COR-L47 (cell line): ENCODE measurements around the gene SBNO2.

Experiments
- DNase-seq: peaks from one replicate; lab custom pipeline; 2025; lab: John Stamatoyannopoulos, UW

The SBNO2 gene

GRCh38 chr19:1089891-1090290 is 84.2 kb downstream of the SBNO2 start:
- no peak for DNase-seq

- no peak for DNase-seq
Measured at GRCh38 chr19:1089126-1089771, 84.8 kb downstream of the SBNO2 start.

DNA sequence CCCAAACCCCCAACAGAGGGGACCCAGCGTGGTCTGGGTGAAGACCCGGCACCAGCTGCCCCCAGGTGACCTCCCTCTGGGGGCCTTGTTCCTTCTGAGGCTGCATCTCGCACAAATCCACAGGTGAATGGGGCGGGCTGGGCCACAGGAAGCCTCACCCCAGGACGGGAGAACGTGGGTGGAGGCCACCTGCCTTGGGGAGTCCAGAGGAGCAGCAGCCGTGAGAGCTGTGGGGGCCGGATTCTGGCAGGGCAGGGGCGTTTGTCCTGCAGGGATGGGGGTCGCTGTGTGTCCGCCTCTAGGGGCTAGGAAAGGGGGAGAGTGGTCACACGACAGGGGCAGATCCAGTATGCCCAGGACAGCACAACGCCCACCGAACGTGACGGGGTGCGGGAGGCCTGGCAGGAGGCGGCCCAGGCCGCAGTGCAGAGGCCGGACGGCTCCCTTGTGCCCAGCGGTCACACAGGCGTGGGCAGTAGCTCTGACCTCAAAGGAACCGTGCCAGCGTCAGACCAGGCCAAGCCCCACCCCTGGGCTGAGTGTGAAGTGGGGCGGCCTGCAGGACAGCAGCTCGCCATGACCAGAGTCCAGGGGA is 85.6 kb downstream of the SBNO2 start:
- DNase-seq, result no peak

DNA sequence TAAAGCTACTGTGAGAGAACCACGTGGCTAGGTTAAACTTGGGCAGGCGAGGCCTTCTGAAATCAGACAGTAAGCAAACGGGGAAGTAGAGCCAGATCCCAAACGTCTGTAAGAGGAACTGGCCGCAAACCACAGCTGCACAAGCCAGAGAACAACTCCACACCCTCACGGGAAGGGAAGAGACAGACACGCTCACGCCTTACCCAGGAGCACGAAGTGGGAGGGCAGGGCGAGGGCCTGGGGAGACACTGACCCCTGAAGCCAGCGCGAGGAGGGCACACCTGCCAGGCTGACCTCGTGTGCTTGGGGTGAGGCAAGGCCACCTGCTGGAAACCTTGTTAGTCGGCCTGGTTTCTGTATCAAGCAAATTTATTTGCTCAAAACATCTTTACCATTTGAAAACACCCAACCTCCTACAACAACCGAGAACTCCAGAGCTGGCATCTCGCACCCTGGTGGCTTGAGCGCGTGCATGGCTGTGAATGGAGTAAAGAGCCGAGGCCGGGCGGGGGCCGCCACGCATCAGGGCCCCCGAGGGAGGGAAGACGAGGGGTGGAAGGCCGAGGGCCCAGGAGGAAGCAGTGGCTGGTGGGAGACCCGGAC is 86.2 kb downstream of the SBNO2 start:
- no peak for DNase-seq

DNA sequence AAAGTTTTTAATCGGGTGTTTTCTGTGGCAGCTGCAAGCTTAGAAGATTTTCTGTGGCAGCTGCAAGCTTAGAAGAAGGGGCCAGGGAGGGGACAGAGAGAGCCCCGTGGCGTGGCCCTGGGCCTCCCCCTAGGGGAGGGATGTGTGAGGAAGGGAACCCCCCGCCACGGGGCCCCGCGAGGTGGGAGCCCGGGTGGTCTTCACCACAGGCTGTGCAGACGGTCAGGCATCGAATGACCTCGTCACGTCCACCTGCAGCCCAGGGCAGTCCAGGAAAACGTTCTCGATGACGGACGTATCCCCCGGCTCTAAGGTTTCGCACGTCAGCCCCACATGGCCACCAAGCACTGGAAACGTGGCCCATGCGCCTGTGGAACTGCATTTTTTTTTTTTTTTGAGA is 87.5 kb downstream of the SBNO2 start:
- DNase-seq, result no peak

DNA sequence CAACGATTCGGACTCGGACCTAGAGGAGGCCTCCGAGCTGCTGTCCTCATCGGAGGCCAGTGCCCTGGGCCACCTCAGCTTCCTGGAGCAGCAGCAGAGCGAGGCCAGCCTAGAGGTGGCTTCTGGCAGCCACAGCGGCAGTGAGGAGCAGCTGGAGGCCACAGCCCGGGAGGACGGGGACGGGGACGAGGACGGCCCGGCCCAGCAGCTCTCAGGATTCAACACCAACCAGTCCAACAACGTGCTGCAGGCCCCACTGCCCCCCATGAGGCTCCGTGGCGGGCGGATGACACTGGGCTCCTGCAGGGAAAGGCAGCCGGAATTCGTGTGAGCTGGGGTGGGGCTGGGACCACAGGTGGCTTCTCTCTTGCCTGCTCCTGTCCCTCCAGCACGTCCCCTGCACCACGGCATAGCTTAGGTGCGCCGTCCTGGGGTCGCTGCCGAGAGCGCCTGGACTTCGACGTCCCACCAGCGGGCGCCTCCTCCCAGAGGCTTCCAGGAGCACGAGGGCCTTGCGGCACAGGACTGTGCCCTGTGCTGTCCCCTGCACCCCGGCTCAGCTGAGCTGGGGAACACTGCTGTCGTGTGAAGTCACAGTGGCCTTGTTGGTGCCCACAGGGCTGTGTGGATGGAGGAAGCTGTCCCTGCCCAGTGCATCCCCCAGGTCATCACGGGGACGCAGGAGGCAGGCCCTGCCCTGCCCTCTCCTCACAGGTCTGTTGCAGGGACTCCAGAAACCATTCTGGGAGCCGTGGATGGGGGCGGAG is 88.2 kb downstream of the SBNO2 start:
- no peak for DNase-seq

DNA sequence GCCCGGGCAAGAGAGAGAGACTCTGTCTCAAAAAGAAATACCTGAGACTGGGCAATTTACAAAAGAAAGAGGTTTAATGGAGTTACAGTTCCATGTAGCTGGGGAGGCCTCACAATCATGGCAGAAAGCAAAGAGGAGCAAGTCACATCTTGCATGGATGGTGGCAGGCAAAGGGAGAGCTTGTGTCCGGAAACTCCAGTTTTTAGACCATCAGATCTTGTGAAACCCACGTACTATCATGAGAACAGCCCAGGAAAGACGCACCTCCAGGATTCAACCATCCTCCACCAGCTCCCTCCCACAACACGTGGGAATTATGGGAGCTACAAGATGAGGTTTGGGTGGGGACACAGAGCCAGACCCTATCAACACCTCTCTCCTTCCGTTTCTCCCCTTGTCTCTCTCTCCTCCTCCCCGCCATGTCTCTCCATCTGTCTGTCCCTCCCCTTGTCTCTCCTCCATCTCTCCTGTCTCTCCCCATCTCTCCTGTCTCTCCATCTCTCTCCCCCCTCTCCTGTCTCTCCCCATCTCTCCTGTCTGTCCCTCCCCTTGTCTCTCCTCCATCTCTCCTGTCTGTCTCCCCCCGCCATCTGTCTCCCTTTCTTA is 88.9 kb downstream of the SBNO2 start:
- no peak for DNase-seq

DNA sequence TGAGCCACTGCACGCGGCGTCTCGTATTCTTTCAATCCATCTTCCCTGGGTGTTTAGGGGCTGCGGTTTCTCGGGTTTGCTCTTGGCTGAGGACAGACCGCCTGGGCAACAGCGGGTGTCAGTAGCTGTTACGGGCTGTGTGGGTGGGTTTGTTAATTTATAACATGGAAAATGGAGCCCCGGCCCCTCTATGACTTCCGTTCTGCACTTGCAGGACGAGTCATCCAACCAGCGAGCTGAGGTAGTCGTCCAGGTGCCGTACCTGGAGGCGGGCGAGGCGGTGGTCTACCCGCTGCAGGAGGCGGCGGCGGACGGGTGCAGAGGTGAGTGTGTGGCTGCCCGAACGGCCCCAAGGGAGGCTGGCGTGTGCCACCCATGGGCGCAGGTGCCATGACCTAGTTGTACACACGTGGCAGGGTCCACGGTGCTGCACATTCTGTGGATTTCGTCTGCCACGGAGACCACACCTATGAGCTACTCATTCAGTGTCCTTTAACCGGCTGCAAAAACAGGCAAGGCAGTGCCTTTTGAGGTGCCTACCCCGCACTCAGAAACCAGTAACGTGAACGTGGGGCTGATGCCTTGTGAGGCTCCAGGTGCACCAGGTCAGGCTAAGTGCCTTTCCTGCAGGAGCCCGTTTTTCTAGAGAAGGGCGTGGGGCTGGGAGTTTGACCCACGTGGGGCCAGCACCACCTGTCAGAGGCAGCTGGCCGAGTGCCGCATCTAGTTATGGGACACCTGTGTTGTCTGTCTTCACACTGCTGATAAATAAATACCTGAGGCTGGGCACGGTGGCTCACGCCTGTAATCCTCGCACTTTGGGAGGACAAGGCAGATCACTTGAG is 89.8 kb downstream of the SBNO2 start:
- no peak for DNase-seq

- DNase-seq, result no peak
Measured at GRCh38 chr19:1082928-1083816, 90.9 kb downstream of the SBNO2 start.

DNA sequence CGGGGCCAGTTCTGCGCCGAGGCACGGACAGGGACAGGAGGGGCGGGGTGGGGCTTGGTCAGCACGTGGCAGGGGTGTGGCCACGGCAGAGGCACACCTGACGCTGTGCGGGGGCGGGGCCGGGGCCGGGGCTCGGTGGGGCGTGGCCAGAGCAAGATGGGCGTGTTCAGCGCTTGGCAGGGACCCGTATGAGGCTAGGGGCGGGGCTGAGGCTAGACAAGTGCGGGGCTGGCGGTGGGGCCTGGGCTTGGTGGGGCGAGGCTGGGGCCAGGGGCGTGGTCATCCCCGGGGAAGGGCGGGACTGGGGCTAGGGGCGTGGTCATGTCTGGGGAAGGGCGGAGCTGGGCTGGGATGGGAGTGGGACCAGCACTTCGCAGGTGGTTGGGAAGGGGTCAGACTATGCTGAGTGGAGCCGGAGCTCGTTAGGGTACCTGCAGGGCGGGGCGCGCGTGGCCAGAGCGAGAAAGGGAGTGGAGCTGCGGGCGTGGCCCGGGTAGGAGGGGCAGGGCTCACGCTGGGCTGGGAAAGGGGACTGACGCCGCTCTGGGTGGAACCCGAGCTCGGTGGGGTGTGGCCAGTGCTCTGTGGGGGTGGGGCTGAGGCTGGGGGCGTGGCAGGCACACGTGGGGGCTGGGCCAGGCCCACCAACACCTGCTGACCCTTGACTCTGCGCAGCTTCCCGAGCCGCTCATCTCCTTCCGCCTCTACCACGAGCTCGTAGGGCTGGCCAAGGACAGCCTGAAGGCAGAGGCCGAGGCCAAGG is 91.7 kb downstream of the SBNO2 start:
- peak; percentile 91 for DNase-seq

DNA sequence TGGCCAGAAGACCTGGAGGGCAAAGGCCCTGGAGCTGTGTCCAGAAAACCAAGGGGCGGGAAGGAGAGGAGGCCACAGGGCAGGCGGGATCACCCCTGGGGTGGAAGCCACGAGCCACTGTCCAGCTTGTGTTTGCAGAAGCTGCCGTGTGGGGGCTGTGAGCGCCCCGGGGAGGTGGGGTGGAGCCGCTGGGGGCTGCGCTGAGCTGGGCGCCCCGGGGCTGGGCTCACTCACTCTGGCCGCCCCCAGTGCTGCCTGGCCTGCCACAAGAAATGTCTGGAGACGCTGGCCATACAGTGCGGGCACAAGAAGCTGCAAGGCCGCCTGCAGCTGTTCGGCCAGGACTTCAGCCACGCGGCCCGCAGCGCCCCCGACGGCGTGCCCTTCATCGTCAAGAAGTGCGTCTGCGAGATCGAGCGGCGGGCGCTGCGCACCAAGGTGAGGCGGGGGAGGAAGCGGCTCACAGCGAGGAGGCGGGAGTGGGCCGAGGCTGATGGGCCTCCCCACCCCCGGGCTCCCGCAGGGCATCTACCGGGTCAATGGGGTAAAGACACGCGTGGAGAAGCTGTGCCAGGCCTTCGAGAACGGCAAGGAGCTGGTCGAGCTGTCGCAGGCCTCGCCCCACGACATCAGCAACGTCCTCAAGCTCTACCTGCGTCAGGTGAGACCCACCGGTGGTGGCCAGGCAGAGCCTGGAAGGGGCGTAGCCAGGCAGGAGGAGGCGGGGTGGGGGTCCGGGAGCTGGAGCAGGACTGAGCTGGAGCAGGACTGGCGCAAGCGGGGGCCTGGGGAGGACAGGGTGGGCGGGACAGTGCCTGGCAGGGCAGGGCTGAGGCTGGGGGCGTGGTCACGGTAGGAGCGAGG is 92.5 kb downstream of the SBNO2 start:
- peak; percentile 55 for DNase-seq

GRCh38 chr19:1080360-1081161 is 93.5 kb downstream of the SBNO2 start:
- DNase-seq, result no peak

DNA sequence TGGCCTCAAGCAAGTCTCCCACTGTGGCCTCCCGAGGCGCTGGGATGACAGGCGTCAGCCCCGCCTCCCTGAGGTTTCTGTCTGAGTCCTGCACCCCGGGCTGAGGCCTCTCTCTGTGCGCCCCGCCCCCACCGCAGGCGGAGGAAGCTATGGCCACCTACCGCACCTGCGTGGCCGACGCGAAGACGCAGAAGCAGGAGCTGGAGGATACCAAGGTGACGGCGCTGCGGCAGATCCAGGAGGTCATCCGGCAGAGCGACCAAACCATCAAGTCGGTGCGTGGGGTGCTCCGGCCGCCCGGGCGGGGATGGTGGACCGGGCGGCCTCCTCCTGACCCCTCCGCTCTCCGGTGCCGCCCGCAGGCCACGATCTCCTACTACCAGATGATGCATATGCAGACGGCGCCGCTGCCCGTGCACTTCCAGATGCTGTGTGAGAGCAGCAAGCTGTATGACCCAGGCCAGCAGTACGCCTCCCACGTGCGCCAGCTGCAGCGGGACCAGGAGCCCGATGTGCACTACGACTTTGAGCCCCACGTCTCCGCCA is 94.4 kb downstream of the SBNO2 start:
- DNase-seq, result no peak

DNA sequence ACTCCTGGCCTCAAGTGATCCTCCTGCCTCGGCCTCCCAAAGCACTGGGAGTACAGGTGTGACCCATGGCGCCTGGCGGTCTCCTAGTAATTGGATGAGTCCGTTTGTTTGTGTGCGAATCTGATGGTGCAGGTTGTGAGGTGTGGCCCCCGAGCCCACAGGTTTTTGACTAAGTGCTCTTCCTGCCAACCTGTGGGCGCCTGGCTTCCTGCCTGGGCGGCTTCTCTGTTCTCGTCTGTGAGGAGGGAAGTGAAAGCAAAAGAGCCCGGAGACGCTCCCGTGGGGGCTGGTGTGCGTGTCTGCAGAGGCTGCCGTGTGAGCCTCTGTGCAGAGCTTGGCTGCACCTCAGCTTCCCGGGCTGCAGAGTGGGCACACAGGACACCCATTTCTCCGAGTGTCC is 97.1 kb downstream of the SBNO2 start:
- DNase-seq, result no peak

DNA sequence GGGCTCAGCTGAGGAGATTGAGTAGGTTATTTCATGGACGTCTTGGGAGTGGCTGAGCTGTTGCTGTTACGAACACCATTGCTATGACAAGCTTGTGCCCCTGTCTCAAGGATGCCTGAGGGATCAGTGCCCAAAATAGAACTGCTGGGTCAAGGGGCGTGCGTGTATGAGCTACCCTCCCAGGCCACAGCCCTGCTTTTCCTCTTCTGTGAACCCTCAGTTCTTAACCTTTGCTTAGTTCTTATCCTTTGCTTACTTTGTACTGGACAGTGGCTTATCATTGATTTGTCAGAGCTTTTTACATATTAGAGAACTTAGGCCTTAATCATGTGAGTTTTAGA is 98.1 kb downstream of the SBNO2 start:
- no peak for DNase-seq

- DNase-seq, result peak; percentile 94
Measured at GRCh38 chr19:1074544-1075283, 99.4 kb downstream of the SBNO2 start.

DNA sequence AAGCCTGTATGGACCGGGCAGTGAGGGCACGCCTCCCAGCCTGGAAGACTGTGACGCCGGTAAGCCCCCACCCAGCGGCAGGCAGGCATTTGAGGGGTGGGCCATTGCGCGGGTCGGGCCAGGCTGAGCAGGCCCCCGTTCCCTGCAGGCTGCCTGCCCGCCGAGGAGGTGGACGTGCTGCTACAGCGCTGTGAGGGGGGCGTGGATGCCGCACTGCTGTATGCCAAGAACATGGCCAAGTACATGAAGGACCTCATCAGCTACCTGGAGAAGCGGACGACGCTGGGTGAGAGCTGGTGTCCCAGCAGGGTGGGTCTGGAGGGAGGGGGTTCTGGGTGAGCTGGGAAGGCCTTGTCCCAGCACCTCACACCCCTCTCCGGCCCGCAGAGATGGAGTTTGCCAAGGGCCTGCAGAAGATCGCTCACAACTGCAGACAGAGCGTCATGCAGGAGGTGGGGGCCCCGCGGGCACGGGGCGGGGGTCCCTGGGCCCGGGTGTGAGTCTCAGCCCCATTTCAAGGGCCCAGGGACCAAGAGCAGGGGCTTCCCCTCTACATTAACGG is 100.0 kb downstream of the SBNO2 start:
- DNase-seq, result no peak
